ENCODE data around the gene ISG15.
A peak's percentile ranks its signal among the peaks of the same experiment; 100 is the strongest.

The ISG15 gene

DNA sequence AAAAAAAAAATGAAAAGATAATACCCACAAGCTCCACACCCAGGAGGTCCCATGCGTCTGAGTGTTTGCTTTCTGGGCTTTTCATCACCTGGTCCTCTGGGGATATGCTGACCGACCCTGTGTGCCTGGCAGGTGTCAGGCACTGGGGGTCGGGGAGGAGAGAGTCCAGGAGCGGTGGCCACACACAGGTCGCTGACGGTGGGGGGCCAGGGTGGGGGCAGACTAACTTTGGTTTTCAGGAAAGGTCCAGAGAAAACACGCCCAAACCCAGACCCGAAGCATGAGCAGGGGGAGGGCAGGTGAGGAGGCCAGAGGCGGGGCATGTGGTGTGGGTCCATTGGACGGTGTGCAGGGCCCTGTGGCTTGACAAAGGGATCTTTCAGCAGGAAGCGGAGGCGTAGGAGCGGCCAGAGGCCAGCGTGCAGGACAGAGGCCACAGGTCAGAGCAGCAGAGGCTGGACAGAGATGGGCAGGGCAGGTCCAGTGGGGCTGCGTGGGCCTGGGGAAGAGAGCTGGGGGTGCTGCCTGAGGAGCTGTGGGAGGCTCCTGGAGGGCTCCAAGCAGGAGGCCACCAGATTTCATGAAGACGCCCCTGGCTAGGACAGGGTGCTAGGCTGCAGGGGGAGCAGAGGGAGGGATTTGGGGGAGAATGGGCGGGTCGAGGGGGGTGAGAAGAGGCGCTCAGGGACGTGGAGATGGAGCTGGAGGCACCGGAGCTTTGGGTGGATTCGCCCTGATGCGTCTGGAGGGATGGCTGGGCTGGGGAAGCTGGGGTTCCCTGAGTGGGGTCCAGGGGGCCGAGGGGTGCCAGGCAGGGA, 45.0 kb downstream of the ISG15 start:
- peak overlapping the region; percentile 33; the same call in 1 of the 2 replicates for H3K4me3 ChIP-seq (replicated peaks; ENCODE audit: low read depth, low read length)

DNA sequence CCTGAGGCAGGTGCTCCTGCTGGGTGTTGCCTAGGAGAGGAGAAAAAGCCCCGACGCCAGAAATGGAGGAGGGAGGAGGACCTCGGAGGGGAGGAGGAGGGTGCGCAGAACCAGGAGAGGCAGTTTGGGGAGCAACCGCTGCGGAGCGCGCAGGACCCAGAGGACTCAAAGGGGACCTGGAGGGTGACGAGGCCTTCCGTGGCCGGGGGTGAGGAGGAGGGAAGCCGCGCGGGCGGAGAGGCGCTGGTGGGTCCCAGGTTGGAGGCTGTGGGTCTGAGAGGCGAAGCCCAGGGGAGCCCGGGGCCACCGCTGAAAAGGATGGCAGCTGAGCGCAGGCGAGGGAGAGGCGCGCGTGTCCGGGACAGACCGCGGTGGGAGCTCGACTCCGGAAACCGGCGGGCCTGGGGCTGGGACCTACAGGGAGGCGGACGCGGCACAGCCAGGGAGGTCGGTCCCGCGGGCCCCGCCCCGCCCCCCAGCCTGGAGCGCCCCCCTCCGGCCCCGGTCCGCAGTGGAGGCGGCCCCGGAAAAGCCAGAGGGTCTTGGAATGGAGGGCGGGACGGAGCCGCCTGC, 45.7 kb downstream of the ISG15 start:
- DNase-seq (ENCODE audit: extremely low read depth, low read depth): no peak
- H3K4me3 ChIP-seq (replicated peaks; ENCODE audit: low read depth, low read length): peak overlapping the region; percentile 33
- TF ChIP-seq, protein P1, sequence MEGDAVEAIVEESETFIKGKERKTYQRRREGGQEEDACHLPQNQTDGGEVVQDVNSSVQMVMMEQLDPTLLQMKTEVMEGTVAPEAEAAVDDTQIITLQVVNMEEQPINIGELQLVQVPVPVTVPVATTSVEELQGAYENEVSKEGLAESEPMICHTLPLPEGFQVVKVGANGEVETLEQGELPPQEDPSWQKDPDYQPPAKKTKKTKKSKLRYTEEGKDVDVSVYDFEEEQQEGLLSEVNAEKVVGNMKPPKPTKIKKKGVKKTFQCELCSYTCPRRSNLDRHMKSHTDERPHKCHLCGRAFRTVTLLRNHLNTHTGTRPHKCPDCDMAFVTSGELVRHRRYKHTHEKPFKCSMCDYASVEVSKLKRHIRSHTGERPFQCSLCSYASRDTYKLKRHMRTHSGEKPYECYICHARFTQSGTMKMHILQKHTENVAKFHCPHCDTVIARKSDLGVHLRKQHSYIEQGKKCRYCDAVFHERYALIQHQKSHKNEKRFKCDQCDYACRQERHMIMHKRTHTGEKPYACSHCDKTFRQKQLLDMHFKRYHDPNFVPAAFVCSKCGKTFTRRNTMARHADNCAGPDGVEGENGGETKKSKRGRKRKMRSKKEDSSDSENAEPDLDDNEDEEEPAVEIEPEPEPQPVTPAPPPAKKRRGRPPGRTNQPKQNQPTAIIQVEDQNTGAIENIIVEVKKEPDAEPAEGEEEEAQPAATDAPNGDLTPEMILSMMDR (IDR thresholded peaks at IDR 0.05; ENCODE audit: low read depth, low read length, missing control alignments): peak; percentile 22

More for the DNA sequence above, 45.0 kb downstream of the ISG15 start:
- TF ChIP-seq, protein P1 (IDR thresholded peaks at IDR 0.05; ENCODE audit: low read depth, low read length, missing control alignments): no peak
- no peak for DNase-seq (ENCODE audit: extremely low read depth, low read depth)

DNA sequence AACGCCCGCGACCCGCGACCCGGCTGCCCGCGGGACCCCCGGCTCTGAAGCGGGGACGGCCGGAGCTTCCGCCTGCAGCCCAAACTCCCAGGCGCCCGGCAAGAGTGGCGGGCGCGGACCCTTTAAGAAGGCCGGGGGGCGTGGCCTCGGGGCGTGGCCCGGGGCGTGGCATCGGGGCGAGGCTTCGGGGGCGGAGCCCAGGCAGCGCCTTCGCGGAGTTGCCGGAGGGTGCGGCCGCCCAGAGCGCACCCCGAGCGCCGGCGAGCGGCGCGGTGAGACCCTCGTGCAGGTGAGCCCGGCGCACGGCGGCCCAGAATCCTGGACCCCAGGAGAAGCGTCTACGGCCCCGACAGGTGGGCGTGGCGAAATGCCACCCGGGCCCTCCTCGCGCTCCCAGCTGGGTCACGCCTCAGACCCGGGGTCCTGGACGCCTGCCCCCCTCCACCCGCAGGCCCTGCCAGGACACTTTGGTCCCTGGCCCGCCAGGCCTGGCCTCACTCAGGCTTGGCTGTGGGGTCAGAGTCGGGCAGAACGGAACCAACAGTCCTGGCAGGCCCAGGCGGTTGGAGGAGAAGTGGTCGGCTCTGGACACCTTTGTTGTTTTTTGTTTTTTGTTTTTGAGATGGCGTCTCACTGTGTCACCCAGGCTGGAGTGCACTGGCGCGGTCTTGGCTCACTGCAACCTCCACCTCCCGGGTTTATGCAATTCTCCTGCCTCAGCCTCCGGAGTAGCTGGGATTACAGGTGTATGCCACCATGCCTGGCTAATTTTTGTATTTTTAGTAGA, 46.4 kb downstream of the ISG15 start:
- DNase-seq (ENCODE audit: extremely low read depth, low read depth): no peak
- peak overlapping the region; percentile 33 for H3K4me3 ChIP-seq (replicated peaks; ENCODE audit: low read depth, low read length)
- TF ChIP-seq, protein P1 (IDR thresholded peaks at IDR 0.05; ENCODE audit: low read depth, low read length, missing control alignments): no peak

- TF ChIP-seq, protein P1 (IDR thresholded peaks at IDR 0.05; ENCODE audit: low read depth, low read length, missing control alignments): no peak
- no peak overlapping the region for H3K4me3 ChIP-seq (replicated peaks; ENCODE audit: low read depth, low read length)
- no peak for DNase-seq (ENCODE audit: extremely low read depth, low read depth)
Measured at GRCh38 chr1:1060281-1061000, 47.1 kb downstream of the ISG15 start.

GRCh38 chr1:1061682-1062345, 48.5 kb downstream of the ISG15 start:
- TF ChIP-seq, protein P1 (IDR thresholded peaks at IDR 0.05; ENCODE audit: low read depth, low read length, missing control alignments): no peak

More at GRCh38 chr1:1061682-1062345, 48.5 kb downstream of the ISG15 start:
- no peak overlapping the region for H3K4me3 ChIP-seq (replicated peaks; ENCODE audit: low read depth, low read length)
- no peak for DNase-seq (ENCODE audit: extremely low read depth, low read depth)
